OCI-M2 (cell line): ENCODE data around the gene LPCAT1.
"Not testable (repeated sequence)": the region's sequence is repeated elsewhere in the genome, so short reads cannot be mapped to it uniquely, and the experiment has no call there.

Experiments
- DNase-seq: peaks from one replicate; lab custom pipeline; 2025; ENCODE audit not compliant: unreplicated experiment; lab: John Stamatoyannopoulos, UW

The LPCAT1 gene

DNA sequence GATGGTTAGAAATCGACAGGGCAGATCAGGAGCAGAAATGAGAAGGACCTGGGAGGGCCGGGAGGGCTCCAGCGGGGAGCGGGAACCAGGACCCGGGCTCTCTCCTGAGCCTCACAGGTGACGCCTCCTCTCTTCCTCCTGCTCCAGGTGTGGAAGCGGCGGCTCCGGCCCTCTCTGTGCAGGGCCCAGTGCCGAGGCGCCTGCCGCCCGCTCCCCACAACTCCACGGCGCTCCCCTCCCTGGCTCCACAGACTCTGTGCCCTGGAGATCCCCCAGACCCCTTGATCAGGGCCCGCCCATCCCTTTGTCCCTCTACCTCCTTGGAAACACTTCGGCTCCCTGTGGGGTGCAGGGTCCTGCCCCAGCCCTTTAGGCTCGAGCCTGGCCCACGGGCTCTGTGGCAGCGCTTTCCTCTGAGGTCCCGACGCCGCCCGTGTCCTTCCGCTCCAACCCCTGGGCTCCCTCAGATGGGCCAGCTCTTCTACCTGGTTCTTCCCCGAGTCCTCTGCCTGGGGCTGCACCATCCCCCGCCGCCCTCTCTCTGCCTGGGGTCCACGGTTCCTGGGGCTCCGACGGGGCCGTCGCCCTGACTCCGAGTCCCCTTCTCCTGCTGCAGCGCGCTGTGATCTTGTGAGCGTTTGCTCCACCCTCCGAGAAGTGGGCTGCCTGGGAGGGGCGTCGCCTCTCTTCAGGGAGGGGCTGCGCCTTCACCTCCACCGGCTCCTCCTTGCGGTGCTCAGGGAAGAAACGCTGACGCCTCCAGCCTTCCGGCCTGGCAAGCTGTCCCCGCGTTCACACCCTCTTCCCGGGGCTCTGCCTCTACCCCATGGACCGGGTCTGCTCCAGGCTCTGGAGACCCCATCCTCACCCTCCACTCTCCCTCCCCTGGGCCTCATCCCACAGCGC, 56.2 kb downstream of the LPCAT1 start:
- DNase-seq = no peak

DNA sequence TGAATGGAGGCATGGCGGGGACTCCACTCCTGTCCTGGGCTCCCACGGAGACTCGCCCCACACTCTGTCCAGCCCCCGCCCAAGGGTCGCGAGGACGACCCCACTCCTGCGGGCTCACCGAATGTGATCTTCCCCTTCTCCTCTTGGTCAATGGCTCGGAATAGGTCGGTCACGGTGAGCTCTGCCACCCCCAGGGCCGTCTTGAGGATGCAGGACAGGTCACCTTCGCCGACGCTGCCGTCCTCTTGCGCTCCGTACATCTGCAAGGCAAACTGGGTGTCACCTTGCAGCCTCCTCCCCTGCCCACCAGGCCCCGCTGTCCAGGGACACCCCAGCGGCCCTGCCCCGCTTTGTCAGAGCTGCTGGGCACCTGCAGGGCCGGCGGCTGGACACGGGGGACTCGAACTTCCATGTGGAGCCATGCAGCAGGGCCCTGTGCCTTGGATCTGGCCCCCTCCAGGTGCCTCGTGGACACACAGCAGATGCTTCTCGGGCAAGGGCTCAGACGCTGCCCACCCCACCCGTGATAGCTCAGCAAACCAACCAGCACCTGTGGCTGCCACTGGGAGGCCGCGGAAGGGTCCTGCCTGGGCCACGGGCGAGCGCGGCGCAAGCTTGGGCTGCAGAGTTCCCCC, 57.0 kb downstream of the LPCAT1 start:
- no peak for DNase-seq

DNA sequence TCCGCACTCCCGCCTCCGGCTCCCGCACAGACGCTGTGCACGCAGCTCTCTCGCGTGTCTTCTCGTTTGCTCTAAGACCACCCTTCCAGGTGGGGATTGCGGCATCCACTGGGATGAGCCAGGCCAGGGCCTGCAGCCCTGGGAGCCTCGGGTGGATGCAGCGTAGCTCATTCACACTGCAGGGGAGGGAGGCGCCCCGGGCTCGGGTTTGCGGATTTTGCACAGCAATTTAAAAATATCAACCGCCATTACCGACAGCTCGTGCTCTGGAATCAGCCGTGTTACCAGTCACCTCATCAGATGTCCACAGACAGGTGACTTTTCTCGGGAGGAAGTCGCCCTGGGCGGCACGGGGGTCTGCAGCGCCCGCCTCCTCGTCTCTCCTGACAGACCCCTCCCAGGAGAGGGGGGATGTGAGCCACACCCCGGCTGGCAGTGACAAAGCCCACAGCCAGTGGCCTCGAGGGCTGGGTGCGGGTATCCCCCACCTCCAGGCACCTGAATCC, 57.7 kb downstream of the LPCAT1 start:
- DNase-seq = no peak

DNA sequence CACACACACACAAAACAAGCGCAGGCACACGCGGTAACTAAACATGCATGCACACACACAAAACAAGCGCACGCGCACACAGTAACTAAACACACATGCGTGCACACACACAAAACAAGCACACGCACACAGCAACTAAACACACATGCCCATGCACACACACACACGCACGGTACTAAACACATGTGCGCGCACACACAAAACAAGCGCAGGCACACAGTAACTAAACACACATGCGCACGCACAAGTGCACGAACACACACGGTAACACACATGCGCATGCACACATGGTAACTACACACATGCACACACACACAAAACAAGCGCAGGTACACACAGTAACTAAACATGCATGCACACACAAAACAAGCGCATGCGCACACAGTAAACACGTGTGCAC, 58.6 kb downstream of the LPCAT1 start:
- DNase-seq = no peak

DNA sequence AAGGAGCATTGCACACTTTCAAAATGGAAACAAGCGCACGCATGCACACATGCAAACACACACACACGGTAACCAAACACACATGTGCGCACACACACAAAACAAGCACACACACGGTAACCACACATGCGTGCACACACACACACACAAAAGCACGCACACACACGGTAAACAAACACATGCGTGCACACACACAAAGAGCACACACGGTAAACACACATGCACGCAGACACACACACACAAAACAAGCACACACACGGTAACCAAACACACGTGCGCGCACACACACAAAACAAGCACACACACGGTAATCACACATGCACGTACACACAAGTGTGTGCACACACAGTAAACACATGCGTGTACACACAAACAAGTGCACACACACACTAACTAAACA, 59.2 kb downstream of the LPCAT1 start:
- no peak for DNase-seq

DNA sequence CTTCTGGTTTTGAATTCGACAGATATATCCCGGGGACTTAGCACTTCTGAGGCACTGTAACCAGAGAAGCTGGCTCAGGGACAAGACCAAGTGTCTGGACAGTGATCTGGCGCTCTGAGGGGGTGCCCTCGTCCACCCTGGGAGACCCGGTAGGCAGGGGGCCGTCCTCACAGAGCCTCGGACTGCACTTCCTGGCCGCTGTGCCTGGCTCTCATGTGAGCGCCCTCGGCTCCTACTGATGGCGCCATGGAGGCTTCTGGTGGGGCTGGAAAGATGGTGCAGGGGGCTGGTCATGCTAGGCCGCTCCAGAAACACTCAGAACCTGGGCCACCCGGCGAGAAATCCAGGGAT, 59.7 kb downstream of the LPCAT1 start:
- DNase-seq = no peak

DNA sequence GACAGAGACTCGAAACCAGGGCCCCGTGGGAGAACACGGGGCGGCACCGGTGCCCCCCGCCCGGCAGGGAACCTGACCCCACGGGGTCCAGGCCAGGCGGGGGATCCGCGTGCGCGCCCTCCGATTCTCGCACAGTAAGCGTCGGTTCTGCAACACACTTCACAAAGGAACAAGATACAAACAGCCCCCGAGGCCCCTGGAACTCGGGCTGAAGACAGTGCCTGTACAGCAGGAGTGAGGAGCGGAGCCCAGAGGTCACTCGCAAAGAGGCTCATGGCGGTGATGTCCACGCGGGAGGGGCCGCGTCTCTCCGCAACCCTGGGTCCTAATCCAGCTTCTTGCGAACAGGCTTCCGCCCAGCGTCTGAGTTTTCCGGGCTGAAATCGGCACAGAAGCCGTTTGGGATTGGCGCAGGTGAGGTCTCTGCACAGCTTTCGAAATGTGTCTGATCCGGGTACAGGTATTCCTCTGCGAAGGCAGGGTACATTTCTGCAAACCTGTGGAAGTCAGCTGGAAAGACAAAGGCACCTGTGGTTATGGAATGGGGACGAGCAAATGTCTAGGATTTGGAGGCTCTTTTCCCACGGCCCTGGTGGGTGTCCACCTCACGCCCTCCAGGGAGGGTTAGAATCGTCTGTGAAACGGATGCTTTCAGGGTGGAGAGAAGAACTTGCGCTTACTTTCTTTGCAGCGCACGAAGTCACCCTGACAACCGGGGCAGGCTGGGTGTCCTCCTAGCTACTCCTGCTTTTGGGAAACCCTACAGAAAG, 60.2 kb downstream of the LPCAT1 start:
- DNase-seq = no peak

DNA sequence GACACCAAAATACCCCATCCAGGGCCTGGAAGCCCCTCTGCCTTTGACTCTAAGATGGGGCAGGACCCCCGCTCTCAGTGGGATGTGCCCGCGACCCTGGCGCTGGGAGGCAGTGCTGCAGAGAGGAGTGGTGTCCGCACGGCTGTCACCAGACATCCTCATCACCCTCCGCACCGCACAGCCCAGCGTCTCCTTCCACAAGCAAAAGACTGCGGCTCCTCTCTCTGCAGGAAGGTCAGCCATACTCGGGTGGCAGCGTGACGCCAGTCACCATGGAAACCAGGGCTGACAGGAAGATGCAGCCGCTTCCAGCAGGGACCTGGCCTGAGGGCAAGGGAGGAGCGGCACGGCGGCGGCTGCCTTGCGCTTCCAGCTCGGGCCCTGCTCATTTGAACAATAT, 61.4 kb downstream of the LPCAT1 start:
- no peak for DNase-seq

DNA sequence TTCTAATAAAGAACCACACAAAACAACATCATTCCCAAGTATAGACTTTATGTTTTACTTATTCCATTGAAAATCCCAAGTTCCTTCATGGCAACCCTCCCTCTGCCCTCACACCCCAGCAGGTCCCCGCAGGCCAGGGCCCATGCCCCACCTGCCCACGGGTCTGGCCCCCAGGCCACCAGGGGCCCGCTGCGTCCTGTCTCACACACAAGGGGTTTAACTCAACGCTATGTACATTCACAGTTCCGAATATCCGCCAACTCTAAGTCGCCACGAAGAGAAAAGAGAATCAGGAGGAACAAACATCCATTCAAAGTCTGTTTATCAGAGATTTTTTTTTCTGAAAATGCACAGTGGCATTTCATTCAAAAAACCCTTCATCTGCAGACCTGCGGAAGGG, 62.4 kb downstream of the LPCAT1 start:
- no peak for DNase-seq

DNA sequence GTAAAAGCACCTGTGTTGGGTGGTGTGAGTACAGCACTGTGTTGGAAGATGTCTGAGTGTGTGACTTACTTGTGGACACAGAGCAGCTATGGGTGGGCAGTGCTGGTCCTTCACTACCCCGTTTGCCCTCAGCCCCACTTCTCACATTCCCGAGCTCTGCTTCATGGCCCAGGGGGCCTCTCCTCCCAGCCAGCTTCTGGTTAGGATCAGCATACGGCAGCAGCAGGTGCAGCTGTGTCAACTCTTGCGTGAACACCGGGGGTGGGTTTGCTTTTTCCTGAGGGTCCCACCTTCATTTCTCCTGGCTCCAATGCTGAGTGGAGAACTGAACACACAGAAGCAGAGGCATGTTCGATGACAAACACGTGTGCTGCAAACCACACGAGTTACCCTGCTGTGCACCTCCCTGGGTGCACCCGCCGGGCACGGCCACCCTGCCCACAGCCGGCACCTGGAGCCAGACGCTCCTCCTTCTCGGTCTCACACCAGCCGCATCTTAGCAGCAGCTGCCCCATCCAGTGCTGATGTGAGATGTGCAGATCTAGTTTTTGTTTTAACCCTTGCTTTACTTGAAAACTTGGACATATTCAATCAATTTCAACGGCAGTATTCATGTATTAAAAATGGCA, 63.6 kb downstream of the LPCAT1 start:
- DNase-seq = no peak

DNA sequence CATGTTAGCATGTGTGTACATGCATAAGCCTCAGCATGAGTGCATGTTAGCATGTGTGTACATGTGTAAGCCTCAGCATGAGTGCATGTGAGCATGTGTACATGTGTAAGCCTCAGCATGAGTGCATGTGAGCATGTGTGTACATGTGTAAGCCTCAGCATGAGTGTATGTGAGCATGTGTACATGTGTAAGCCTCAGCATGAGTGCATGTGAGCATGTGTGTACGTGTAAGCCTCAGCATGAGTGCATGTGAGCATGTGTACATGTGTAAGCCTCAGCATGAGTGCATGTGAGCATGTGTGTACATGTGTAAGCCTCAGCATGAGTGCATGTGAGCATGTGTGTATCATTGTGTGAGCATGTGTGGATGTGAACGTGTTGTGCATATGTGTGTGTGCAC, 64.3 kb downstream of the LPCAT1 start:
- not testable (repeated sequence) for DNase-seq

DNA sequence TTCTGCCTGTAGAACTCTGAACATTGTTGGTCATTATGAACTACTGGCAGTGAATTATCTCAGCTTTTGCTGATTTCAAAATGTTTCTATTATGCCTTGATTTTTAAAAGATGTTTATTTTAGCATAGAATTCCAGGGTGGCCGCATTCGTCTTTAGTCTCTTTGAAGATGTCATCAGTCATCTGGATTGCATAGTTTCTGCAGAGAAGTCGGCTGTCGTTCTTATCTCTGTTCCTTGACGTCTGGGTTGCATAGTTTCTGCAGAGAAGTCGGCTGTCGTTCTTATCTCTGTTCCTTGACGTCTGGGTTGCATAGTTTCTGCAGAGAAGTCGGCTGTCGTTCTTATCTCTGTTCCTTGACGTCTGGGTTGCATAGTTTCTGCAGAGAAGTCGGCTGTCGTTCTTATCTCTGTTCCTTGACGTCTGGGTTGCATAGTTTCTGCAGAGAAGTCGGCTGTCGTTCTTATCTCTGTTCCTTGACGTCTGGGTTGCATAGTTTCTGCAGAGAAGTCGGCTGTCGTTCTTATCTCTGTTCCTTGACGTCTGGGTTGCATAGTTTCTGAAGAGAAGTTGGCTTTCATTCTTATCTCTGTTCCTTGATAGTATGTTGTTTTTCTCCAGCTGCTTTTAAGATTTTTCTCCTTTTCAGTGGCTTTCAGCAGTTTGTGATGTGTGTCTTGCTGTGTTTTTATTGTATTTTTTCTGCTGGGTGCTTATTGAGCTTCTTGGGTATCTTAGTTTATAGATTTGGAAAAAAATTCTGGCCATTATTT, 67.5 kb downstream of the LPCAT1 start:
- DNase-seq = not testable (repeated sequence)

DNA sequence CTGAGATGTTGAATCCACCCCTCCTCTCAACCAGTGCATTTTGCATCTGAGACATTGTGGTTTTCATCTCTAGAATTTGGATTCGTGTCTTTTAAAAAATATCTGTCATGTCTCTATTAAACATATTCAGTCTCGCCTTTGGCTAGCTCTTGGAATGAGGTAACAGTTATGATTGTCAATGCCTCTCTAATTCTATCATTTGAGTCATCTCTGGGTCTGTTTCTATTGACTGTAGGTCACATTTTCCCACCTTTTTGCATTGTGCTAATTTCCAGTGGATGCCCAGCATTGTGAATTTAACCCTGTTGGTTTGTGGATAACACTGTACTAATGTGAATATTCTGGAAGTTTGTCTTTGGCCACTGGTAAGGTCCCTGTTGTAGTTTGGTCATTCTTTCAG, 70.1 kb downstream of the LPCAT1 start:
- DNase-seq = no peak

DNA sequence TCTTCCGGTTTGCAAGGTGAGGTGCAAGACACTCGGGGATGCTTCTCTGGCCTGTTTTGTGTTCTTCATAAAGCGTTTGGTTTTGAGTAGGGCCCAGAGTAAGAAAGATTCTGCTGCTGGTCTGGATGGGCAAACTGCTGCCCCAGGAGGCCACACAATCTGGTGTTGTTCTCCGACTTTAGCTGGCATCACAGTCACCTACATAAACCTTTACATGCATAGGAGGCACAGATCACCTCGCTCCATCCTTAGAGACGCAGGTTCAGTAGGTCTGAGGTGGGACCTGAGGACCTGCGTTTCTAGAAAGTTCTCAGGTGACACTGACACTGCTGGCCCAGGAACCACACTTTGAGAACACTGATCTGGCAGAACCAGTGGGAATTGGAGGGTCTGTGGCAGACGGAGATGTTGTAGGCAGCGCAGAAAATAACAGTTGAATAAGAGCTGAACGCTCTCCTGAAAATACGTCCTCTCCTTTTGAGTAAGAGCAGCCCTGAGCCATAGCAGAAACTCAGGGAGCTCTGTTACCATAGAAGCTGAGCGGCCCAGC, 74.6 kb downstream of the LPCAT1 start:
- DNase-seq = no peak

DNA sequence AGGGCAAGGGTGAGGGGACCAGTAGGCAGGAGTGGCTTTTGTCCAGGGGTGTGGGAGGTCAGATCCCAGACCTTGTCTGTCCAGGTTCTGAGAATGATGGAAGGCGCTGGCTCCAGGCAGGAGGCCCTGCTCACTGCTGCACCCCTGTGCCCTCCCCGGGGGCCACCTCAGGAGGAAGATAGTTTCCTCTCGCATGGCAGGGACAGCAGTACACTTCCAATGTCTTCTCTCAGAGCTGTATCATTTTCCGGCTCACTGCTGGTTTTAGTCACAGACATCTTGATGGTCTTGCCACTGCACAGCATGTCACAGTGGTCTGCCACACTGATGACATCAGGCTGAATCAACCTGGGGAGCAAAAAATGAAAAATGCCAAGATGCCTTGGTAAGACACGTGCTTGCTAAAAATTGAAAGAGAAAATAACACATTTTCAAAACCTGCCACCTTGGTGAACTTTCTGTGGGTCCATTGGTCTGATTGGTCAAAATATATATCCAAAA, 75.2 kb downstream of the LPCAT1 start:
- no peak for DNase-seq

DNA sequence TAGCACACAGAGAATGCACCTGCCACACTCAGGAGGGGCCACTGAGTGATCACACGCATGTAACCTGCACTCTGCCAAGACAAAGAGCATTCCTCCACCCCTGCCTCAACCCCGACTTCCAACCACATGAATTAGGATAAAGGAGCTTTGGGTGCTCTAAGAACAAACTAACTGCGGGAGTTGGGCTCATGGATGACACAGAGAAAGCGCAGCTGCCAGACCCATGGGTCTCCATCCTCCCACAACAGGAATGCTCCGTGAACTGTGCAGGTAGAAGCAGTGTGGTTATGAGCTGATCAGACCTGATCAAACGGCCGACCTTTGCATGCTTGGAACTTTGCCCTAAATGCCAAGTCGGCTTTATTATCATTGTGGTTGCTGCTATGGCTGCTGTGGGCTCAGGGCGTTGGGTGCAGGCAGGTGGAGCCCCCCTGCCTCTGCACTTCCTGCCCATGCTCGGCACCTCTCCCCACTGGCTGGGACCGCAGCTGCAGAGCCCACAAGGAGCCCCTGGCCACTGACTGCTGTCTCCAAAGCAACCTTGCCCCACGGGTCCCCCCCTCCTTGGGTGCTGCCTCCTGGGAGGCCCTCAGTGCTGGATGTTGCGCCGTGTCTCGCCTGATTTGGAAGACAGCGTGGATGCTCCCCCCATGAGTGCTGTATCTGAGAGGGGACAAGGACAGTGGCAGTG, 75.9 kb downstream of the LPCAT1 start:
- DNase-seq = no peak

DNA sequence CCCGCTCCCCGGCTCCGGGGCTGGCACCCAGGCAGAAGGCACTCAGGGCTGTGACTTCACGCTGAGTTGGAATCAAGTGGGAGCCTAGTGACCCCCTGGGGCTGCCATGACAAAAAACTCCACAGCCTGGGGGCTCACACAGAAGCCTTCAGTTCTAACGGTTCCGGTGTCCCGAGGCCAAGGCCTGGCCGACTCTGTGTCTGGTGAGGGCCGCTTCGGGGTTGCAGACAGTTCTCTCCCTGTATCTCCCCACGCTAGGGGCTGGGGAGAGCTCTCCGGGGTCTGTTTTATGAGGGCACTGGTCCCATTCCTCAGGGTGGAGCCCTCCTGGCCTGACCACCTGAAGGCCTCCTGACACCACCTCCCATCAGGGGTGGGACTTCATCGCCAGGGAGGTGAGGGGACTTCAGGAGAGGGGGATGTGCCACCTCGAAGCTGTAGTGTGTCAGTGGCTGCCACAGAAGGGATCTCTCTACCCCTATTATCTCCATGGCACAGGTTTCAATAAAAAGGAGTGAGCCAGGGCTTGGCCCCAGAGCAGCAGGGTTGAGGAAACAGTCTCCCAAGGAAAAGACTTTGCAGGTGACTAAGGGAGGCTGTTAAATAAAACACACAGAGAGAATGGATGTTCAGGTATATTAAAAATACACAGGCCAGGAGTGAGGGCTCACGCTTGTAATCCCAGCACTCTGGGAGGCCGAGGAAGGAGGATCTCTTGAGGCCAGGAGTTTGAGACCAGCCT, 77.0 kb downstream of the LPCAT1 start:
- DNase-seq = no peak

DNA sequence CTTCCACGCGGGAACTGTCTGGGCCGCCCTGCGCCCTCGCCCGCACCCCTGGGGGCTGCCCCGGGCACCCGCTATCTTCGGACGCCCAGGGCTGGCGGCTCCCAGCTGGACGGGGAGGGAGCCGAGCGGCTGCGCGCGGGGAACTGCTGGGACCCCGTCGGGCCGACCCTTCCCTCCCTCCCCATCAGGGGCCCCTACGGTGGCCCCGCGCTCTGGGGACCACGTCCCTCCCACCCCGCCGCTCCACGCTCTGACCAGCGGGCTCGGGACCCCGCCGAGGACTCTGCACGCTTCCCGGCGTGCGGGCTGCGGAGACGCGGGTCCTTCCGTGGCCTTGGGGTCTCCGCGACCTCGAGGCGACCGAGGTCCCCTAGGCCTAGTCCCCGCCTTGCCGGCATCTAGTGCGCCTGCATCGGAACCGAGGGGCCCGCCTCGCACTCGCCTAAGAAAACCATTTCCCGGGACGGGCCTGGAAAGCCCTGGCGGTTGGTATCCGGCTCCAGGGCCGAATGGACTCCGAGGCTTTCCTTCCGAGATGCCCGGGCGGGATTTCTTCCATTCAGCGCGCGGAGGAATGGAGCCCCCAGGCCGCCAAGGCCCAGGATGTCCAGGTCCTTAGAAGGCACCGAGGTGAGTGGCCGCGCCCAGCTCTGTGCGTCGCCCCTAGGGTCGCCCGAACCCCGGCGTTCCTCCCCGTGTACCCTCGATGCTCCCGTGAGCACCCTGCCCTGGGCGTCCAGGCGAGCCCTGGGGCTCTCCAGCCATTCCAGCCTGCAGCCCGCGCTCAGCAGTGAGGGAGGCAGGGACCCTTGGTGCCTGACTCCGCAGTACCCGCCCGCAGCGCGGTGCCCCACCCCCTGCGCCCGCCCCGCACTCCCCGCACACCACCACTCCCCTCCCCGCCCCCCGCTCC, 77.8 kb downstream of the LPCAT1 start:
- no peak for DNase-seq
